Activated T-cell treated with anti-CD3 and anti-CD28 coated beads, Interleukin-2, amount 50 U/mL, for 72 hours (primary cell): ENCODE measurements around the gene SQSTM1. TPM values are rescaled to one million over a fixed set of nuclear protein-coding genes. Genes with fewer than 3 reads are reported as not detected.

Source experiments
- ATAC-seq, 2 donors: fragments of 150-1000 bp; cut with Tn5 transposase; replicated peaks in 1 of 2; 2 replicates each; pipeline ENCODE4 v1.10.0; 2021; ENCODE audit warnings: moderate library complexity in 2 of 2, mild to moderate bottlenecking in 1 of 2
- DNase-seq, 2 donors: peaks; one replicate each; pipeline ENCODE4 v3.0.0; 2021 to 2022; ENCODE audit warnings: mixed read lengths in 1 of 2
- H3K27ac Mint-ChIP-seq: one replicate; pipeline ENCODE4 v1.8.0; 2022; ENCODE audit warnings: mild to moderate bottlenecking, moderate library complexity, mixed read lengths
- H3K27me3 Mint-ChIP-seq: one replicate; pipeline ENCODE4 v1.8.0; 2022; ENCODE audit warnings: low read depth, mixed read lengths
- H3K36me3 Mint-ChIP-seq, 2 donors: one replicate each; pipeline ENCODE4 v1.8.0; 2022; ENCODE audit warnings: mixed read lengths in 2 of 2, mild to moderate bottlenecking in 1 of 2; ENCODE audit not compliant: insufficient read depth in 2 of 2
- H3K4me1 Mint-ChIP-seq: one replicate; pipeline ENCODE4 v1.8.0; 2022; ENCODE audit warnings: low read depth, mixed read lengths
- H3K4me3 Mint-ChIP-seq, 2 donors: one replicate each; pipeline ENCODE4 v1.8.0; 2022; ENCODE audit warnings: mild to moderate bottlenecking in 2 of 2, mixed read lengths in 2 of 2, moderate library complexity in 2 of 2
- H3K9me3 Mint-ChIP-seq, 2 donors: one replicate each; pipeline ENCODE4 v1.8.0; 2022; ENCODE audit warnings: mixed read lengths in 2 of 2
- total RNA-seq, 2 donors: library from RNA; stranded (reverse); gene quantifications; one replicate each; pipeline ENCODE4 v1.2.3, GENCODE V29; 2022

SQSTM1 gene
- total RNA-seq, result 100 to 1,000 TPM; 213 to 226 TPM

GRCh38 chr5:179820483-179821297 is at the start of gene SQSTM1:
Gene SQSTM1, plus strand, starts transcription at chr5:179820905. Its CDS starts 32 bp downstream, at chr5:179820937.
- H3K36me3 Mint-ChIP-seq, result peaks cover 13% of the 10 kb centered on the region in 2 donors
- no peaks in the 10 kb centered on the region for H3K27me3 Mint-ChIP-seq
- peak; percentile 85 to 92 for DNase-seq
- peak within 1 kb of the TSS; percentile 88 to 93 for H3K4me3 Mint-ChIP-seq
- no peaks in the 10 kb centered on the region for H3K9me3 Mint-ChIP-seq
- H3K4me1 Mint-ChIP-seq, result peaks cover 50% of the 10 kb centered on the region
- ATAC-seq, result peak; percentile 54 to 56
- H3K27ac Mint-ChIP-seq, result peak within 1 kb of the TSS; percentile 97

GRCh38 chr5:179771311-179771895 is 49.3 kb upstream of the SQSTM1 start:
- Mint-ChIP-seq H3K36me3 (peaks cover 5 to 28% of the 10 kb centered on the region in 2 donors), H3K4me1 (peaks cover 20% of the 10 kb centered on the region), H3K4me3 (no peak overlapping the region), H3K27ac (no peak overlapping the region), H3K27me3 (no peaks in the 10 kb centered on the region), H3K9me3 (no peaks in the 10 kb centered on the region)
- ATAC-seq, result no peak
- no peak for DNase-seq

- DNase-seq (no peak), ATAC-seq (no peak)
- Mint-ChIP-seq H3K4me1 (peaks cover 19% of the 10 kb centered on the region), H3K27ac (no peak overlapping the region), H3K9me3 (no peaks in the 10 kb centered on the region), H3K4me3 (no peak overlapping the region), H3K36me3 (peaks cover 5 to 31% of the 10 kb centered on the region in 2 donors), H3K27me3 (no peaks in the 10 kb centered on the region)
Observed at GRCh38 chr5:179772351-179772750, 48.4 kb upstream of the SQSTM1 start.

- Mint-ChIP-seq H3K27ac (no peak overlapping the region), H3K9me3 (no peaks in the 10 kb centered on the region), H3K27me3 (no peaks in the 10 kb centered on the region), H3K36me3 (peaks cover 10 to 37% of the 10 kb centered on the region in 2 donors), H3K4me1 (peaks cover 7% of the 10 kb centered on the region), H3K4me3 (no peak overlapping the region)
- DNase-seq (no peak), ATAC-seq (no peak)
Observed at GRCh38 chr5:179773686-179774040, 47.0 kb upstream of the SQSTM1 start.

- no peak overlapping the region for H3K27ac Mint-ChIP-seq
- H3K36me3 Mint-ChIP-seq, result peaks cover 8 to 30% of the 10 kb centered on the region in 2 donors
- H3K4me3 Mint-ChIP-seq, result no peak overlapping the region
- no peaks in the 10 kb centered on the region for H3K4me1 Mint-ChIP-seq
- DNase-seq (no peak), ATAC-seq (no peak)
- no peaks in the 10 kb centered on the region for H3K9me3 Mint-ChIP-seq
- no peaks in the 10 kb centered on the region for H3K27me3 Mint-ChIP-seq
Observed at GRCh38 chr5:179774442-179774841, 46.3 kb upstream of the SQSTM1 start.

- H3K4me1 Mint-ChIP-seq, result no peaks in the 10 kb centered on the region
- H3K9me3 Mint-ChIP-seq, result no peaks in the 10 kb centered on the region
- no peak overlapping the region for H3K4me3 Mint-ChIP-seq
- H3K36me3 Mint-ChIP-seq, result peaks cover 5 to 24% of the 10 kb centered on the region in 2 donors
- DNase-seq, result no peak
- no peak for ATAC-seq
- no peak overlapping the region for H3K27ac Mint-ChIP-seq
- H3K27me3 Mint-ChIP-seq, result no peaks in the 10 kb centered on the region
Observed at GRCh38 chr5:179776411-179776938, 44.2 kb upstream of the SQSTM1 start.

- Mint-ChIP-seq H3K27me3 (no peaks in the 10 kb centered on the region), H3K4me1 (no peaks in the 10 kb centered on the region), H3K36me3 (peaks cover 5 to 24% of the 10 kb centered on the region in 2 donors), H3K4me3 (no peak overlapping the region), H3K9me3 (no peaks in the 10 kb centered on the region), H3K27ac (peak overlapping the region; percentile 49)
- ATAC-seq (no peak), DNase-seq (no peak)
Observed at GRCh38 chr5:179777456-179777855, 43.2 kb upstream of the SQSTM1 start.

- no peaks in the 10 kb centered on the region for H3K27me3 Mint-ChIP-seq
- H3K4me3 Mint-ChIP-seq, result no peak overlapping the region
- H3K36me3 Mint-ChIP-seq, result peaks cover 5 to 24% of the 10 kb centered on the region in 2 donors
- no peaks in the 10 kb centered on the region for H3K9me3 Mint-ChIP-seq
- H3K4me1 Mint-ChIP-seq, result no peaks in the 10 kb centered on the region
- ATAC-seq (no peak), DNase-seq (no peak)
- peak overlapping the region; percentile 49 for H3K27ac Mint-ChIP-seq
Observed at GRCh38 chr5:179777909-179778308, 42.8 kb upstream of the SQSTM1 start.

GRCh38 chr5:179778591-179778990 is 42.1 kb upstream of the SQSTM1 start:
- Mint-ChIP-seq H3K27me3 (no peaks in the 10 kb centered on the region), H3K4me3 (no peak overlapping the region), H3K27ac (peak overlapping the region; percentile 6), H3K4me1 (no peaks in the 10 kb centered on the region), H3K9me3 (no peaks in the 10 kb centered on the region), H3K36me3 (peaks cover 5 to 19% of the 10 kb centered on the region in 2 donors)
- no peak for DNase-seq
- no peak for ATAC-seq

- no peaks in the 10 kb centered on the region for H3K4me1 Mint-ChIP-seq
- H3K27ac Mint-ChIP-seq, result no peak overlapping the region
- no peaks in the 10 kb centered on the region for H3K9me3 Mint-ChIP-seq
- no peaks in the 10 kb centered on the region for H3K27me3 Mint-ChIP-seq
- peaks cover 5 to 12% of the 10 kb centered on the region in 2 donors for H3K36me3 Mint-ChIP-seq
- DNase-seq, result no peak
- no peak overlapping the region for H3K4me3 Mint-ChIP-seq
- no peak for ATAC-seq
Observed at GRCh38 chr5:179779826-179780225, 40.9 kb upstream of the SQSTM1 start.

- no peaks in the 10 kb centered on the region for H3K27me3 Mint-ChIP-seq
- DNase-seq, result no peak
- H3K27ac Mint-ChIP-seq, result no peak overlapping the region
- no peaks in the 10 kb centered on the region for H3K9me3 Mint-ChIP-seq
- no peak overlapping the region for H3K4me3 Mint-ChIP-seq
- H3K36me3 Mint-ChIP-seq, result peaks cover 5 to 12% of the 10 kb centered on the region in 2 donors
- ATAC-seq, result no peak
- no peaks in the 10 kb centered on the region for H3K4me1 Mint-ChIP-seq
Observed at GRCh38 chr5:179780362-179780761, 40.3 kb upstream of the SQSTM1 start.

GRCh38 chr5:179781846-179782245 is 38.9 kb upstream of the SQSTM1 start:
- H3K27ac Mint-ChIP-seq, result no peak overlapping the region

GRCh38 chr5:179783128-179783527 is 37.6 kb upstream of the SQSTM1 start:
- peaks cover 0 to 1% of the 10 kb centered on the region in 2 donors for H3K36me3 Mint-ChIP-seq
- no peaks in the 10 kb centered on the region for H3K4me1 Mint-ChIP-seq
- H3K27me3 Mint-ChIP-seq, result no peaks in the 10 kb centered on the region
- H3K27ac Mint-ChIP-seq, result no peak overlapping the region
- ATAC-seq (no peak), DNase-seq (no peak)
- no peak overlapping the region for H3K4me3 Mint-ChIP-seq
- no peaks in the 10 kb centered on the region for H3K9me3 Mint-ChIP-seq

More at GRCh38 chr5:179781846-179782245, 38.9 kb upstream of the SQSTM1 start:
- Mint-ChIP-seq H3K4me1 (no peaks in the 10 kb centered on the region), H3K4me3 (no peak overlapping the region), H3K27me3 (no peaks in the 10 kb centered on the region), H3K9me3 (no peaks in the 10 kb centered on the region), H3K36me3 (peaks cover 5 to 8% of the 10 kb centered on the region in 2 donors)
- DNase-seq, result no peak
- ATAC-seq, result no peak
